Raji (cell line): ENCODE measurements around the gene TTC39C.

ENCODE experiments used
- POLR2A ChIP-seq: IDR thresholded peaks from 2 replicates; pipeline ENCODE4 v1.6.1; 2011; ENCODE audit warnings: low read depth, low read length, control low read depth; ENCODE audit not compliant: insufficient read depth

Gene TTC39C

DNA sequence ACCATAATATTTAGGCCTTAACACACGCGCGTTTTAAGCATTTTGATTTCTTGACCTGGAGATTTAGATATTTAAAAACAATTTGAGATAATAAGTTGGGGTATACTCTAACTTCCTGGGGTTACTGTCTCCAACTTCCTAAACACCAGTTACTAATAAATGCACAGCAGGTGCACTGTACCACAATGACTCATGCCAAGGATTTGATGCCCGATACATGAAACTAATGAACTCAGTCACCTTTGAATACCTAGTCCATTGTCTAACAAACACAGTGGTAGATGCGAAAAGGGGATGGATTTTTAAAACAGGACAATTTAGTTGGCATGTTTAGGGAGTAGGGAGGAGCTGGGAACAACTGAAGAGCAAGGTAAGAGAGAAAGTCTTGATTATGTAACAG is 145.5 kb downstream of the TTC39C start:
- TF ChIP-seq POLR2A: no peak

DNA sequence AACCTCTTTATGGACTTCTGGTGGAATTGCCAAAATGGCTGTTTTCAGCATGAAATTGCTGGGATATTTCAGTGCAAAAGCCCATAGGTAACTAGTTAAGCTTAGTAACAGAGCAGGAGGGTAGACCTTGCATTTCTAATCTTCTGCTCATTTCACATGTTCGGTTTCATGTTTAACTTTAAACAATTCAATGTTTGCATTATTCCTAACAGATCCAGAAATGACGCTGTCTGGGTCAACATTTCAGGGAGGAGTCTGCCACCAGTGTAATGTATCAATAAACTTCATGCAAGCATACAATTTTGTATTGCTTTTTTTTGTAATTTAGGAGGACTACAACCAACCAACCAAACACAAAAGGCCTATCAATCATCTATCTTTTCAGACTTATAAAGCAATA is 146.8 kb downstream of the TTC39C start:
- no peak for TF ChIP-seq POLR2A

DNA sequence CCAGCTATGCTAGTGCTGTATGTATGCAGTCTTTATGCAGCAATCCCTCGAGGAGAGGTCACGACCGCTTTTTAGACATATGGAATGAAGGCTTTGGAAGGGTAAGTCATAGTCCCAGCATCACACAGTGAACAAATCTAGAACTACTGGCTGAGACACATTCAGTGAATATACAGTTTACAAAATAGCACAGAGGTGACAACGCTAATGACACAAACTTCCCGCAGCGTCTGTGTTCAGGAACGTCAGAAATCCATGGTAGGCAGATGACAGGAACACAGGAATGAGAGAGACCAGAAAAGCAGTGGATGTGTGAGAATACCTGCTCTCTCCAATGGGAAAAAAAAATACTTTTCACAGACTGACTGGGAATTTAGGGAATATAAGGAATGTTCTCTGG is 153.9 kb downstream of the TTC39C start:
- TF ChIP-seq POLR2A: no peak

DNA sequence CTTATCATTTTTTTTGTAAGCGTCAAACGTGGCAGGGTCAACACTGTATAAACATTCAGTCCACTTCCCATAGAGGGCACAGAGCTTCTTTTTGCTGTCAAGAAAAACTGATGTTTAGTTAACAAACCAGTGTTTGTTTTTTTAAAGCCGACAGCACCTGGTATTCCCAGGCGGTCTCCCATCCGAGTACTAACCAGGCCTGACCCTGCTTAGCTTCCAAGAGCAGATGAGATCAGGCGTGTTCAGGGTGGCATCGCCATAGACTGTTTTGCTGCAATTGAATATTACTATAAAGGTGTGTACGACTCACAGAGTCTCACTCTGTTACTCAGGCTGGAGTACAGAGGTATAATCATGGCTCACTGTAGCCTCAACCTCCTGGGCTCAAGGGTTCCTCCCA is 155.8 kb downstream of the TTC39C start:
- TF ChIP-seq POLR2A: no peak

DNA sequence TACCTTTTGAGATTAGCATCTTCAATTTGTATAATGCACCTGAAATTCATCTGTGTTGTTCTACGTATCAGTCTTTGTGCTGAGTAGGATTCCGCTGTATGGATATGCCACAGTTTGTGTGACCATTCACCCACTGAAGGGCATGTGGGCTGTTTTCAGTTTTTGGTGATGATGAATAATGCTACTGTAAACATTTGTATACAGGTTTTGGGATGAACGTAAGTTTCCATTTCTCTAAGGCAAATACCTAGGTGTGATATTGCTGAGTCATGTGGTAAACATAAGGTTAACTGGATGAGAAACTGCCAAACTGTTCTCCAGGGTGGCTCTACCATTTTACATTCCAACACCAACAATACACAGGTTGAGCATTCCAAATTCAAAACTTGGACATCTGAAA is 159.4 kb downstream of the TTC39C start:
- TF ChIP-seq POLR2A: no peak

DNA sequence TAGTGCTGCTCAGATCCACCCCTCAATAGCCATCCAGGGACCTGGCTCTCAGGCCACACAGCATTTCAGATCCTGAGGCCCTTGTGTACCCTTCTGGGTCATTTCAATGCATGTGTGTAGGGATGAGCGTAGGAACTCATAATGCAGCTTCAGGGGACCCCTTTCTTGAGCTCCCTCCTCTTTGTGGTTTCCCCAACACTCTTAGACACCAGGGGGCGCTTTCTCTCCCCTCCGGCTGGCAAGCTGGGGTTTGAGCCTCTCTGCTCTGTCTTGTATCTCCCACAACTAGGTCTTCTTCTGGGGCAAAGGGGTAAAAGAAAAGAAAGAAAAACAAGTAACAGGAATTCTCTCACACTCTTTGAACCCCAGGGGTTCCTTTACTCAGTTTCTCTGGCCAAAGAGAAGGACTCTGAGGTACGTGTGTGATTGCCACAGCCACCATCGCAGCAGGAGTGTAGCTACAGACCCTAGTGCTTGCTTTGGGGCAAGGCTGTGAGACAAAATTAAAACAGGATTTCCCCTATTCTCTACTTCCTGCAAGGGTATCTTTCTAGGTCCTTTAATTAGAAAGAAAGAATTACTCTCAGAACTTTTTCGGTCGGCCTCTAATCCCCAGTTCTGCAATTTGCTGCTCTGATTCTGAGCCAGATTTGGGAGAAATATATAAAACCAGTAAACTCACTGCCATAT is 162.3 kb downstream of the TTC39C start:
- TF ChIP-seq POLR2A: no peak

DNA sequence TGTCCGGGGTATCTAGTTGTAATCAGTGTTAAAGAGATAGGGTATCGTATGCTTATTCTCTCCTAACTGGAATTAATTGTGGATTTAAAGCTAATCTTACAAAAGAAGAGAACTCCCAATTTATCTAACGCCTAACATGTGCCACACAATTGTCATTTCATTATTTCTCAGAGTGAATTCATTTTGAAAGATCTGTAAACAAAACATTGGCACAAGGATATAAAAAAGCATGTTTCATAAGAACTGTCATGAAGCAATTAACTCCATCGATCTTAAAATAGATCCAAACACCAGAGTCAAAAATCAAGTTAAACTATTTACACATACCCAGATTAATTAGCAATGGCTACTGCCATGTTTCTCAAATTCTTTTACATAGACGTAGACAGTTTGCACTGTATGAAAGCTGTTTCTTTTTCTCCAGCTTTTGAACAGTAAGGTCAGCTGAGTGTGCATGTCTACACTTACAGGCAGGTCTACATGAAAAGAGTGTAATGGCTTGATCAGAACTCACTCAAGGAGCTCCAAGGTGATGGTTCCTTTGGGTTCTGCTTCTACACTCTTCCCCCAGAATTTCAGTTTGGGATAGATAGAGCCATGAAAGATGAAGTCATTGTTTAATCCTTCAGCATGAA is 163.1 kb downstream of the TTC39C start:
- no peak for TF ChIP-seq POLR2A

DNA sequence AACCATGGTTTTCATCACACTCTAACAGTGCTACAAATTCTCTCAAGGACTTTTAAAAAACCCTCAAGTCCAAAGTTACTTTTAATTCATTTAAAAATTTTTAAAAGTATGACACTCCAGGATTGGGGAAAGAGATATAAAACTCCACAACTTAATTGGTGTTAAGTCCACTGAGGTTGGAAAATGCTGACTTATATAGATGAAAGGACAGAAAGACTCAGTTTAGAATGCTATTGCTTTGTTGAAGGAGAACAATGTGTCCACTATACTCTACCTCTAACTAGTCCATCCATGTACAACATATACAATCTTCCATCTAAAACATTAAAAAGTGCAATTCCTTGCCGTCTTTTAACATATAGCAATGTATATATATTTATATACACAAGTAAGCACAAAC is 165.5 kb downstream of the TTC39C start:
- no peak for TF ChIP-seq POLR2A

DNA sequence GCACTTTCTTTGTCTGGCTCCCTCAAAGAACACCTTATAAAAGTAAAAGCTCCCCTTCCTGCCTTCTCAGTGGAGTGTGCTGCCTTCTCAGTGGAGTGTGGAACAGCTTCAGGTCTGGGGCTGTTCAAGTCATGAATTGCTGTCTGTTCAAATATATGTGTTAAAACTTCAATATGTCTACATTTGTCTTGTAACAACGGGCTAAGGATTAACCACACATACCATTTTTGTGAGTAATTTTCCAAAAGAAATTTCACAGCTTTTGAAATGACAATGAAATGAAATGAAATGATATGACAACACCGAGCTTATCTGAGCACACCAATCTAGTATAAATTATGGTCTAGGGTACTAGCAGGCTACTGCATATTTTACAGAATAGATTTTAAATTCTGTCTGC is 167.3 kb downstream of the TTC39C start:
- no peak for TF ChIP-seq POLR2A
